NCI-H69 (cell line): ENCODE measurements around the gene UPK3A.
"Not testable (repeated sequence)": the region's sequence is repeated elsewhere in the genome, so short reads cannot be mapped to it uniquely, and the experiment has no call there.

ENCODE experiments used
- DNase-seq: peaks from one replicate; lab custom pipeline; 2025; lab: John Stamatoyannopoulos, UW

The UPK3A gene

DNA sequence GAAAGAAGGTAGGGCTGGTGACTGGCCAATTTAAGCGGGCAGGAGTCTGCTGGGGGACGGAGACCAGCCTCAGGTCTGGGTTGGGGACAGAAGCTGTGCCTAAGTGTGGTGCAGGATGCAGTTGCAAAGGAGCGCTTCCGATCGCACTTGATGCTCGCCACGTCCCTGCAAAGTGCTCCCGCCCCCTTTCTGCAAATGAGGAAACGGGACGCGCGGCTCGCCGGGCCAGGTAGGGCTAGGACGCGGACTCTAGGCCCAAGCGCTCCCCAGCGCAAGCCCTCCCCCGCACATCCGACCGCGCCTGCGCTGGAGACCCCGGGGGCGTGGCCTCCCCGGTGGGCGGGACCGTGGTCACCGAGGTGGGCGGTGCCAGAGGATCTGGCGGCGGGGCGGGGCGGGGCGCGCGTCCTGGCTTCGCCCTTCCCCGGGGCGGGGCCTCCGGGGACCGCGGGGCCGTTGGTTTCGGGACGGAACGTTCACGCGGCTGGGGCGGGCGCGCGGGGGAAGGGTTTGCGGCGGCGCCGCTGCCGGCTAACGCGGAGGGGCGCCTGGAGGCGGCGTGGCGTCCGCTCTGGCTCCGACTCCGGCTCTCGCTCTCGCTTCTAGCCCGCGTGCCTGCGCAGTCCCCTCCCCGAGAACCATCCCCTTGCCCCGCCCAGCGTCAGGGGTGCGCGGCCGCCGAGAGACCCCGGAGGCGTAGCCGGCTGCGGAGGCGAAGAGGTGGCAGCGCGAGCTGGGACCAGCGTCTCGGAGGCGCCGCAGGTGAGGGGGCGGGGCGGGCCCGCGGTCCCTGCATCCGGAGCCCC lies 24.9 kb downstream of the UPK3A start, which contains the start of gene FAM118A:
Gene FAM118A, plus strand, starts transcription at position 513 of the 806 bp plus-strand sequence. CDS start 12,446 bp downstream, outside the sequence.
- peak; percentile 96 for DNase-seq

DNA sequence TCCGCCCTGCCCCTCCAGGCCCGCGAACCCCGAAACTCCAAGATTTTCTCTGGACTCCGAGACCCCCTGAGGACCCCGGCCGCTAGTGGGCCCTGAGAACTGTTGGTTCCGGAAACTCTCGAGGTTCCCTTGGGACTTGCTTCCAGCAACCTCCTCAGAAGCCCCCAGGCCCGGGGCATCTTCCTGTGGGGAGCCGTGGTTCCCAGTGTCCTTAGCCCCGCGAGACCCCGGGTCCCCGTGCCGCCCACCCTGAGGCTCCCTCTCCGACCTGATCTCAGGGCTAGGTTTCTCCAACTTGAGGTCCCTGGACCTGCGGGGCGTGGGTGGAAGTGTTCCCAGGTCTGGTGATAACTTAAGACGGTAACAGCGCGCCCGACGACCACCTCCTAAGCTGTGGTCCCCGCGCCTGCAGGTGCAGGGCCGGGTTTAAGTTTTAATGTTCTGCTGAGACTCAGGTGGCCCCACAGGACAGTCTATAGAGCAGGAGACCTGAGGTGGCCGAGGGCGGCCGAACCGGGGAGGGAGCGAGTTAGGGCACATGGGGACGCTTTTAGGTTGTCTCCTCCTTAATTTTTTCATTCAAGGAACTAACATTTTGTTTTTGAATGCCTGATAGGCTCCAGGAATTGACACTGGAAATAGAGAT lies 25.7 kb downstream of the UPK3A start:
- peak; percentile 64 for DNase-seq

DNA sequence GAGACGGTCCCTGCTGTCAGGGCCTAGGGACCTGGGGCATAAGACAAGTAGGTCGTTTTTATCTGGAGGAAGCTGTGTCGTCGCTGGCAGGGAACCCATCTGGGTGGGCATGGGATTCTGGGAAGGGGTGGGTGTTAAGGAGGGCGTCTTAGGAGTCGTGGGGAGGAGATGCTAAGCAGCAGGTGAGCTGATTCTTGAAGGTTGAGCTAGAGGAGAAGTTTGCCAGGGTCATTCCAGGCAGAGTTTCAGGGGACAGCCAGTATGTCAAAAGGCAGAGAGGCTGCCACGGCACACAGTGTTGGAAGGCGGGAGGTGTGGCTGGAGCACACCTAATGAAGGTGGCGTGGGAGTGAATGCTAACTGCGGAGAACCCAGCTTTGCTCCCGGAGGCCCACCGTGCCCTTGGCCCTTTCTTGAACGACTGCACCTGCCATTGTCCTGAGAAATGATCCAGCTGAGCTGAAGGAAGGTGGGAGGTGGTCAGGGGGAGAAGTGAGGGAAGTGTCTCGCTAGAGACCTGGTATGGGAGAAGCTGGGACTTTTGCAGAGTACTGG lies 26.3 kb downstream of the UPK3A start:
- no peak for DNase-seq

DNA sequence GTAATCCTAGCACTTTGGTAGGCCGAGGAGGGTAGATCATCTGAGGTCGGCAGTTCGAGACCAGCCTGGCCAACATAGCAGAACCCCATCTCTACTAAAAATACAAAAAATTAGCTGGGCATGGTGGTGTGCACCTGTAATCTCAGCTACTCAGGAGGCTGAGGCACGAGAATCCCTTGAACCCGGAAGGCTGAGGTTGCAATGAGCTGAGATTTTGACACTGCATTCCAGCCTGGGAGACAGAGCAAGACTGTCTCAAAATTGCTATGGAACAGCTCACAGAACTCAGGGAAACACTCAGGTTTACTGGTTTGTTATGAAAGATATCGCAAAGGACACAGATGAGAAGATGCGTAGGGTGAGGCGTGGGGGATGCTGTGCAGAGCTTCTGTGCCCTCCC lies 27.7 kb downstream of the UPK3A start:
- no peak for DNase-seq

DNA sequence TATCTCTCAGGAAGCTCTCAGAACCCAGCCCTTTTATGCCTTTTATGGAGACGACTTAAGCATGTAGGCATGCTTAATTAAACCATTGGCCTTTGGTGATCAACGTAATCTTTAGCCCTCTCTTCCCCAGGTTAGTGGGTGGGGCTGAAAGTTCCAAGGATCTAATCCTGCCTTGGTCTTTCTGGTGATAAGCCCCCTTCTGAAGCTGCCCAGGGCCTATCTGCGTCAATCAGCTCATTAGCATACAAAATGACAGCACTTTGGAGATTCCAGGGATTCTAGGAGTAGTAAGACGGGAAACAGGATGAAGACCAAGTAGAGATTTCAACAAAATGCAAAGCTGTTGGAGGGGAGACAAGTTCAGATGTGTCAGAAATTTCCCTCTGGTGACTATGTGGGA lies 28.1 kb downstream of the UPK3A start:
- no peak for DNase-seq

DNA sequence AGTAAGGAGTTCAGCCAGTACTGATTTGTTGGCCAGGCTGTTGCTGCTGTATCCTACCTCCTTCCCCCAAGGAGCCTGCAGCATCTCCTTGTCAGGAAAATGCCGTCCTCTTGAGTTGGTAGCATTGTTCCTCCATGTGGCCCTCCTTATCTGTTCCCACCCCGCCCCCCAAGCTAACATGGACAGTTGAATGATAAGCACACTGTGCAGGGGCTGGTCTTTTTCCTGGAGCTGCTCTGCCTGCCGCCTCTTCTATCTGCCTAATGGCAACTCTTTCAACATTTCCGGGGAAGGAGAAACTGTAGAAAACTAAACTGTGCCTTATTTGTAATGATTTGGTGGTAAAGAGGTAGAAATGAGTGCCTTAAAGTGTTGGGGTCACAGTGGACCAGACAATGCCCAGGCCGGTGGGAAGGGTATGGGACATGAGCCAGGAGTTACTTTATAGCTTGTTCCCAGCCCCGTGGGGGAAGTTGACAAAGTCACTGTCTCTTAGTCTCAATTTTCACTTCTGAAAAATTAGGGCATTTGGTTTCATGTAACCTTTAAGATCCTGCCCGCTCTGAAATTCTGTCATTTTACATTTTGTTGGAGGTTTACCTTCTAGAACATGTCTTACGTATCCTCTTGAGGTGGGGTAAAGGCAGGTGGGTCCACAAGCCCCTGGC lies 29.4 kb downstream of the UPK3A start:
- DNase-seq, result no peak

DNA sequence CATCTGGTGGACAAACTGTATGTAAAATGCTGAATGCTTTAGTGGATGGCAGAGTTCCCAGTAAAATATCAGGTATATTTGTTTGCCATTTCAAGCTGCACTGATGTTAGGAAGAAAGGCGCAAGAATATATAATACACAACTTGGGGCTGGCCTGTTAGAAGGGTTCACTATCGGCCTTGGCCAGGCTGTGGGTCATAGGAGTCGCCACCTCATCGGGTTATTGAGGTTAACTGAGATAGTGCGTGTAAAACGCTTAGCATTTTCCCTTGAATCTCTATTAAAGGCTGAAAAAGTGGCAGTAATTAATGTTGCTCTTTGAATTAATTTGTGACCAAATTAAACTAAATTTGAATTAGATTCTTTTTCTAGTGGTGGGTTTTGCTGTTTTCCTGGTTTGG lies 30.0 kb downstream of the UPK3A start:
- no peak for DNase-seq

DNA sequence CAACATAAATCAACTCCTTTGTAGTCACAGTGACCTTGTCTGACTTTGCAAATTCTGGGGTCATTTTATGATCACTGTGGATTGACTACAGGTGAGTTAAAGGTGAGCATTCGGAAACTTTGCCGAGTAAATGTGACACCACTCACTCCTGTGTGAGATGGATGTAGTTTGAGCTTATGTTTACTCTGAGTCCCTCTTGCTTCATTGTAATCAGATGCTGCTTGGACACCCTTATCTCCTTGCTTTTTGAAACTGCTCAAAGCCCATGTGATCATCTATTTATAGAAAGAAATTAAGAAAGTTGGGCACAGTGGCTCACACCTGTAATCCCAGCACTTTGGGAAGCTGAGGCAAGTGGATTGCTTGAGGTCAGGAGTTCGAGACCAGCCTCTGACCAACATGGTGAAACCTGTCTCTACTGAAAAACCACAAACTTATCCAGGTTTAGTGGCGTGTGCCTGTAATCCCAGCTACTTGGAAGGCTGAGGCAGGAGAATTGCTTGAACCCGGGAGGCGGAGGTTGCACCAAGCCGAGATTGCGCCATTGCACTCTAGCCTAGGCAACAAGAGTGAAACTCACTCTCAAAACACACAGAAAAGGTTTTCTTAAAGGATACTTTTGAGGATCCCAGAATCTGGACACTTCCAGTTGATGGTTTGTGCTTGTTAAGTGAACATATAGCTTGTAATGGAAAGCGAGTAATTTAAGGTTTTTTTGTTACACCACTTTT lies 32.2 kb downstream of the UPK3A start:
- no peak for DNase-seq

DNA sequence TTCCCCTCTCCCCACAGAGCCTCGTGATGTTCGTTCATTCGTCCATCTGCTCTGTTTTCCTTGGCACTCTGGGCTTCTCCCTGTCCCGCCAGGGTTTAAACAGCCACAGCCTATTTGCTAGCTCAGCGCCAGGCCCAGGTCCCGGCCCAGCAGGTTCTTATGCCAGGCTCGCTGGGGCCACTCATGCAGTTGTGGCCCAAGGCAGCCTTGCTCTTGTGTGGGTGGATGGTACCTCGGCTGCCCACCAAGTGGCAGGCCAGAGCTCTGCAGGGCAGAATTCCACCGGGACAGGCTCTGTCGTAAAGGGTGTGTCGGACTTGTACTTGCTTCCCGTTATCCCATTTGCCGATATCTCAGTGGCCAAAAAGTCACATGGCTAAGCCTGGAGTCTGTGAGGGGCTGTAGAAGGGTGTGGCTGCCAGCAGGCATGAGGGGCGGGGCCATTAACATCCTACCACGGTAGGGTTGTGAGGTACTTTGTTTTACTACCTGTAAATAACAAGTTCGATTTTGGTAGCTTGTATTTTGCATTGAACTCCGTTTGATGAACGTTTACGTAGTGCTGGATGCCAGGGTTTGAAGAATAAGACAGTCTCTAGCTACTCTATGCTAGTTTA lies 32.9 kb downstream of the UPK3A start:
- DNase-seq, result peak; percentile 34

DNA sequence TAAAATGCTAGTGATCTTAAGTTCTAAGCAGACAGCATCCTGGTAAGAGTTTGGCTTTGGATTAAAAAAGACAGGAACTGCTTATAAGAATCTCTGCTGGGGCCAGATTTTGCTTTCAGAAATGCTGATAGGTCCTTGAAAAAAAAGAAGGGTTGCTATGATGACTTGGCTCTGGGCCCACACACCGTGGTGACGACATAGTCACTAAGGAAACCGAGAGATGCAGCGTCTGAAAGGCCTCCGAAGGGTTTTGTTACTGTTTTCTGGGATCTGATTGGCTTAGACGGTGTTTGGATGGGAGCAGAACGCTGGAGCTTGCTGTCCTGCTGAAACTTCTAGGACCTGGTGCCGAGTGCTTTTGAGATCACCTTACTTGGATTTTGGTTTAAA lies 33.4 kb downstream of the UPK3A start:
- peak; percentile 89 for DNase-seq

DNA sequence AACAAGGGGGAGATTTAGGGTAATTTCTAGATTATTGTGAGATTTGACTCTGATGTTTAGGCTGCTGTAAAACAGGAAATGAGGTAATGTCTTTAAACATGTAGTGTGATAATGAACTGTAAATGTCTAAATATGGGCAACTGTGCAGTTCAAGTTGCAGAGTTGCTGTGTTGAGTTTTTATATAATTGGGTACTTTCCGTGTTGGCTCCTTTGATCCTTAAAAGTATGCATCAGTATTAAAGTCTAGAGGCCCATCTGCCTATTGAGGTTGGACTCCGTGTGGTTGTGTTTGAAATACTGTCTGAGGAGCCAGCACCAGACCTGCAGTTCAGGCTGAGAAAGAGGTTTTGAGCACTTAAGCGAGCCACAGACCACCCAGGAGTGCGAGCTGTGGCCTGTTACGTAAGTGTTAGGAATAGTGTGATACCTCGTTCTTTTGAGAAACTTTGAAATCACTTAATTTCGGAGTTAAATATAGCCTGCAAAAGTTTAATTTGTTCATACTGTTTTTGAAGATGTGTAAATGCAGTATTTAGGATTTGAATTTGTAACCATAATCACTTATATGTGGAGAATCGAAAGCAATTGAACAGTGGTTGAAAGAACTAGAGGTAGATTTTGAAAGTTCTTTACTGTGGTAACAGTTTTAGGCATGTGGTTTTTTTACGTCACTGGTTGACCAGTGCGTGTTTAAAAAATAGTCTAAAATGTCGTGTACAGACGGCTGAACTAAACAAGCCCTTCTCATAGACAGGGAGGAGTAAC lies 34.0 kb downstream of the UPK3A start:
- no peak for DNase-seq

DNA sequence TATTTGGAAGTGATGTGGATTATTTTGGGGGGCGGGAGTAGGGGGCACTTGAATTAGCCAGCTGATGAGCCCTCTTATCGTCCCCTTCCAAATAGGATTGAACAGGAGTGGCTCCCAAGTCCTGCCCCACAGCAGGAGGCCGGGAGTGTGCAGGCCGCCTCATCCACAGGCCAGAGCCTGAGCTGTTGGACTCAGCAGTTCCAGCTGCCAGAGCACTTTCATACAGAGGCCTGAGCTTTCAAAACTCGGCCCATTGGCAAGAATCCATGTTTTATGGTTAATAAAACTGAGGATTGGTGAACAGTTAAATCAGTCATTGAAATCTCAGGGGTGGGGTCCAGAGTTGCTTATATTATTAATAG lies 34.6 kb downstream of the UPK3A start:
- DNase-seq, result no peak

DNA sequence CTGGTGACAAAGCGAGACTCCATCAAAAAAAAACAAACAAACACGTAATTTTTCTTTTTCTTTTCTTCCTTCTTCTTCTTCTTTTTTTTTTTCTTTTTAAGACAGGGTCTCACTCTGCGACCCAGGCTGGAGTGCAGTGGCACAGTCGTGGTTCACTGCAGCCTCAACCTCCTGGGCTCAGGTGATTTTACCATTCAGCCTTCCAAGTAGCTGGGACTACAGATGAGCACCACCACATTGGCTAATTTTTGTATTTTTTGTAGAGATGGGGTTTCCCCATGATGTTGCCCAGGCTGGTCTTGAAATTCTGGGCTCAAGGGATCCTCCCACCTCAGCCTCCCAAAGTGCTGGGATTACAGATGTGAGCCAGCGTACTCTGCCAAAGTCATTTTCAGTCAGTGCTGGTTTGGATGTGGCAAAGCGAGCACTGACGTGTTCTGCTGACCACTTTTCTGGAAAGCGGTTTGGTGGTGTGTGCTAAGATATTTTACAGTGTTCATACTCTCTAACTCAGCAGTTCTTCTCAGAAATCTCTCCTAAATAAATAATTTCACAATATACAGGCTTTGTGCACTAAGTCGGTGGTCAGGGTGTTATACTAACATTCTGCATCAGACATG lies 35.7 kb downstream of the UPK3A start:
- DNase-seq, result no peak

DNA sequence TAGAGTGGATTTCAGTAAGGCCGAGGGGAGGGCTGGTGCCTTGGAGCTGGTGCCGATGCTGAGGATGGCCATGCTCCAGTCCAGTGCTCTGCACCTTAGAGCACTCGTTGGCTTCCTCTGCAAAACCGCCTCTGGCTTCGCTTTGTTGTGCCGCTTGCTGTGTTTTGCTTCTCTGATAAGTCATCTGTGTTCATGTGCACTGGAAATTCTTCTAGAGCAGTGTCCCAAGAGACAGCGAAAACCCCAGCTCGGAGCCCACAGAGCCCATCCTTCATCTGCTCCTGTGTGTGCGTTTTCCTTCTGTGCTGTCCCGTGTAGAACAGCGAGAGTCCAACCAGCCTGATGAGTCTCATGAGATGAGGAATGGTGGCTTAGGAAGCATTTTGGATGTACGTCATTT lies 37.1 kb downstream of the UPK3A start:
- DNase-seq, result no peak

DNA sequence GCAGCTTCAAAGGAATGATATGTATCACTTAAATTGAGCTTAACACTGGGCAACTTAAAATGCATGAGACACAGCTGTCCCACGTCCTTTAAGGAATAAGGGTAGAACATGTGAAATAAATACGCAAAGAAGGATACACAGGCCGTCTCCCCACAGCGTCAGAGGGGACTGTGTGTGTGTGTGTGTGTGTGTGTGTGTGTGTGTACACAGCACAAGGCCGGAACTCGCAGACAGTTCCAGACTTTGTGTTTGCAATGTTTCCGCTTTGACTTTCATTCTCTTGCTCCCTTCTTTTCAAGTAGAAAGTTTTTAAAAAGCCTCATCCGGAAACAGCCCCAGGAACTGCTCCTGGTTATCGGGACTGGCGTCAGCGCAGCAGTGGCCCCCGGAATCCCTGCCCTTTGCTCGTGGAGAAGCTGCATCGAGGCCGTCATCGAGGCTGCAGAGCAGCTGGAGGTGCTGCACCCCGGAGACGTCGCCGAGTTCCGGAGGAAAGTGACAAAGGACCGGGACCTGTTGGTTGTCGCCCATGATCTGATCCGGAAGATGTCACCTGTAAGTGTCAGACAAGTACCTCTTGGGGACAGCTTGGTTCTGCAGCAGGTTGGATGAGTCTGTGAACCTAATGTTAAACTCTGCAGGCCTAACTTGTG lies 38.2 kb downstream of the UPK3A start:
- DNase-seq, result no peak

DNA sequence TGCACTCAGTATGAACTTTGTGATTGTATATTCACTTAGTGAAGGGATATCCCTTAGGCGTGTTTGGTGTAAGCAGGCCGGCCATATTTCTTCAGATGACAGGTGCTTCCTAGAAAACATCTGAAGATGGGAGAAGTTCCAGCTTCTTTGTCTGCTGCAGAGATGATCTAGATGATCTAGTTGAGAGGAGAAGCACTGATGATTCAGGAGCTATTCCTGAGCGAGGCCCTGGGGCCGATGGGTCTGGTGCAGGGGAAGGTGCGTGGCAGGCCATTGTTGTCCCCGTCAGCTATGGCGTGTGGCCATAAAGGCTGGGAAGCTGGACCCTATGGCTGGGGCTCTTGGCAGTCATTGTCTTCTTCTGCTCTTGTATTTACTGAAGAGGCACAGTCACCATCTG lies 38.9 kb downstream of the UPK3A start:
- no peak for DNase-seq

DNA sequence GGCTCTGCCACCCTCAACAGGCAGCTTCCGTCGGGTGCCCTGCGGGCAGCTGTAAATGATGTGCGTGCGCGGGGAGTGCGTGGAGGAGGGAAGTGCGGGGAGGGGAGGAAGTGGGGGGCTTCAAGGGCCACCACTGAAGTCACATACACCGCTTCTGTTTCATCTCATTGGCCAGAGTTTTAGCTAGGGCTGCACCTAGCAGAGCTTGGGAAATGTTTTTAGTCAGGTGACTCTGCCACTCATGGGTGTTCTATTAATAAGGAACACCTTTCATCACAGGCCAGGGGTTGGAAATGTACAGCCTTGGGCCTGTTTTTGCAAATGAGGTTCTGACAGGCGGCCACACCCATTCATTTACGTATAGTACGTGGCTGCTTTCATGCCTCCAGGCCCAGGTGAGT lies 39.6 kb downstream of the UPK3A start:
- no peak for DNase-seq

DNA sequence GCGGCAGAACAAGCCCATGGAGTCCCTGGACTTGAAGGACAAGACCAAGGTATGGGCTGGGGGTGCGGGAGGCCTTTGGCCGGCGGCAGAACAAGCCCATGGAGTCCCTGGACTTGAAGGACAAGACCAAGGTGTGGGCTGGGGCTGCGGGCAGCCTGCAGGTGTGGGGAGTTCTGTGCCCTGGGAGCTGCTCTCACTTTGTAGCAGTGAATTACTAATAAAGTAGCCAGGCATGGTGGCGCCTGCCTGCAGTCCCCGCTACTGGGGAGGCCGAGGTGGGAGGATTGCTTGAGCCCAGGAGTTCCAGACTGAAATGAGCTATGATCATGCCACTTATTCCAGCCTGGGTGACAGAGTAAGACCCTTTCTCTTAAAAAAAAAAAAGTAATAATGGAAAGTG lies 43.5 kb downstream of the UPK3A start:
- DNase-seq, result not testable (repeated sequence)

DNA sequence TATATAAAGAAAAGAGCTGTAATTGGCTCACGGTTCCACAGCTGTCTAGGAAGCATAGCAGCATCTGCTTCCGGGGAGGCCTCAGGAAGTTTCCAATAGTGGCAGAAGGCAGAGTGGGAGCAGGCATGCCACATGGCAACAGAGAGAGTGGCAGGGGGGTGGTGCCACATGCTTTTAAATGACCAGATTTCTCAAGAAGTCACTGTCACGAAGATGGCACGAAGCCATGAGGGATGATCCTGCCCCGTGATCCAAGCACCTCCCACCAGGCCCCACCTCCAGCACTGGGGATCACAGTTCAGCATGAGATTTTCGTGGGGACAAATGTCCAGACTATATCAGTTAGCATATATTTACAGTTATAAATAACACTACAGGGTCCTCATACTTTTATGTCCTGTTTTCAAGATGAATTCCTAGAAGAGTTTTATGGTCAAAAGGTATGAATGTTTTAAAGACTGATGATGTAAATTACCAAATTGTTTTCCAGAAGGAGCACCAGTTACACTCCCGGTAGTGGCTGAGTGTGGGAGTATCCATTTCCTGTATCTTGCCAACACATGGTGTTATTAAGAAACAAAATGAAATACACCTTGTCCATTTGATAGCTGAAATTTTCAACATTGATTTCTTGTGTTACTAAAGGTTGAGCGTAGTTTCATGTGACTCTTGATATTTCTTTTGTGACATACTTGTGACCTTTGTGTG lies 44.2 kb downstream of the UPK3A start:
- peak; percentile 62 for DNase-seq
